C4-2B (cell line): Measurements from ENCODE around the gene DDA1.

Source experiments
- ZFX ChIP-seq: fragments of 450-650 bp; IDR thresholded peaks from 2 replicates; pipeline ENCODE4 v1.6.1; 2017
- TF ChIP-seq, protein P1 (sequence below): fragments of 450-650 bp; conservative IDR thresholded peaks from 2 replicates; pipeline ENCODE4 v1.5.1; 2017; ENCODE audit warnings: mild to moderate bottlenecking

DNA sequence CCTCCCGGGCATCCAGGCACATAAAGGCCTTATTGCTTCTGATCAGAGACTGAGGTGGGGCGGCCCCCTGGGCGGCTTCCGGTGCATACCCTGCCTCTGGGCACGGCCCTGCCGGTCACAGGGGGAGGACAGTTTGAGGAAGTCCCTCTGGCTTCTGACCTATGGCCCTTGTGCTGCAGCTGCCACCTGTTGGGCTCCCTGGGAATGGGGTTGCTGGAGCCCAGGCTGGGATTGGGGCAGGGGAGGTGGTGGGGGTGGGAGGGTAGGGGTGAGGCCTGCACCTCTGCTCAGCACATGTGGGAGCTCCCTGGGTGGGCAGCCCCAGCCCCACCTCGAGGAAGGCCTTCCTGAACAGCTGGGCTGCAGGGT is 14.6 kb downstream of the DDA1 start:
- TF ChIP-seq, protein P1, sequence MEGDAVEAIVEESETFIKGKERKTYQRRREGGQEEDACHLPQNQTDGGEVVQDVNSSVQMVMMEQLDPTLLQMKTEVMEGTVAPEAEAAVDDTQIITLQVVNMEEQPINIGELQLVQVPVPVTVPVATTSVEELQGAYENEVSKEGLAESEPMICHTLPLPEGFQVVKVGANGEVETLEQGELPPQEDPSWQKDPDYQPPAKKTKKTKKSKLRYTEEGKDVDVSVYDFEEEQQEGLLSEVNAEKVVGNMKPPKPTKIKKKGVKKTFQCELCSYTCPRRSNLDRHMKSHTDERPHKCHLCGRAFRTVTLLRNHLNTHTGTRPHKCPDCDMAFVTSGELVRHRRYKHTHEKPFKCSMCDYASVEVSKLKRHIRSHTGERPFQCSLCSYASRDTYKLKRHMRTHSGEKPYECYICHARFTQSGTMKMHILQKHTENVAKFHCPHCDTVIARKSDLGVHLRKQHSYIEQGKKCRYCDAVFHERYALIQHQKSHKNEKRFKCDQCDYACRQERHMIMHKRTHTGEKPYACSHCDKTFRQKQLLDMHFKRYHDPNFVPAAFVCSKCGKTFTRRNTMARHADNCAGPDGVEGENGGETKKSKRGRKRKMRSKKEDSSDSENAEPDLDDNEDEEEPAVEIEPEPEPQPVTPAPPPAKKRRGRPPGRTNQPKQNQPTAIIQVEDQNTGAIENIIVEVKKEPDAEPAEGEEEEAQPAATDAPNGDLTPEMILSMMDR, result no peak
- no peak for TF ChIP-seq ZFX
